SK-N-SH treated with all-trans-retinoic acid at 6 μM for 48 hours (cell line): ENCODE data around the gene DCTN2.
A peak's percentile ranks its signal among the peaks of the same experiment; 100 is the strongest.

Experiments used
- ARNTL ChIP-seq: fragments of 450-650 bp; formaldehyde crosslinking; IDR thresholded peaks from 2 replicates; pipeline ENCODE4 v1.5.0; 2020; ENCODE audit warnings: low read depth, mild to moderate bottlenecking, moderate library complexity, borderline replicate concordance
- BACH2 ChIP-seq: fragments of 250-450 bp; sonication (Bioruptor Pico); IDR thresholded peaks from 2 replicates; pipeline ENCODE4 v1.9.0; 2021; ENCODE audit warnings: mild to moderate bottlenecking, borderline replicate concordance
- CSDC2 ChIP-seq: fragments of 250-450 bp; sonication (Bioruptor Pico); IDR thresholded peaks from 2 replicates; pipeline ENCODE4 v1.5.0; 2020; ENCODE audit warnings: mild to moderate bottlenecking, moderate library complexity
- GLIS3 ChIP-seq: fragments of 250-450 bp; sonication (Bioruptor Pico); IDR thresholded peaks from 2 replicates; pipeline ENCODE4 v1.5.0; 2020; ENCODE audit warnings: mild to moderate bottlenecking, moderate library complexity
- PPARA ChIP-seq: fragments of 250-450 bp; sonication (Bioruptor Pico); IDR thresholded peaks from 2 replicates; pipeline ENCODE4 v1.5.0; 2020; ENCODE audit warnings: mild to moderate bottlenecking, borderline replicate concordance
- SNAI2 ChIP-seq: fragments of 250-450 bp; sonication (Bioruptor Pico); IDR thresholded peaks from 2 replicates; pipeline ENCODE4 v1.5.0; 2020; ENCODE audit warnings: mild to moderate bottlenecking, moderate library complexity
- TCF4 ChIP-seq: fragments of 250-450 bp; sonication (Bioruptor Pico); IDR thresholded peaks from 2 replicates; pipeline ENCODE4 v1.8.0; 2021; ENCODE audit warnings: mild to moderate bottlenecking, moderate library complexity, borderline replicate concordance
- ZFP3 ChIP-seq: fragments of 250-450 bp; sonication (Bioruptor Pico); IDR thresholded peaks from 2 replicates; pipeline ENCODE4 v1.5.0; 2020; ENCODE audit warnings: mild to moderate bottlenecking, moderate library complexity
- ZFP30 ChIP-seq: fragments of 450-650 bp; formaldehyde crosslinking; IDR thresholded peaks from 2 replicates; pipeline ENCODE4 v1.5.0; 2022; ENCODE audit warnings: mild to moderate bottlenecking, moderate library complexity
- TF ChIP-seq, protein P1 (sequence below): fragments of 250-450 bp; sonication (Bioruptor Pico); IDR thresholded peaks from 2 replicates; pipeline ENCODE4 v1.8.0; 2020; ENCODE audit warnings: mild to moderate bottlenecking, moderate library complexity, borderline replicate concordance
- TF ChIP-seq, protein P2 (sequence below): fragments of 250-450 bp; sonication (Bioruptor Pico); IDR thresholded peaks from 2 replicates; pipeline ENCODE4 v1.5.1; 2021; ENCODE audit warnings: mild to moderate bottlenecking, moderate library complexity
- TF ChIP-seq, protein P3 (sequence below): fragments of 250-450 bp; sonication (Bioruptor Pico); IDR thresholded peaks from 2 replicates; pipeline ENCODE4 v1.8.0; 2021; ENCODE audit warnings: low read depth, mild to moderate bottlenecking, moderate library complexity, borderline replicate concordance
- TF ChIP-seq, protein P4 (sequence below): fragments of 250-450 bp; sonication (Bioruptor Pico); IDR thresholded peaks from 2 replicates; pipeline ENCODE4 v1.5.1; 2020; ENCODE audit warnings: low read depth, mild to moderate bottlenecking, moderate library complexity
- TF ChIP-seq, protein P5 (sequence below): fragments of 250-450 bp; sonication (Bioruptor Pico); IDR thresholded peaks from 2 replicates; pipeline ENCODE4 v1.5.0; 2020; ENCODE audit warnings: mild to moderate bottlenecking, moderate library complexity

DNA sequence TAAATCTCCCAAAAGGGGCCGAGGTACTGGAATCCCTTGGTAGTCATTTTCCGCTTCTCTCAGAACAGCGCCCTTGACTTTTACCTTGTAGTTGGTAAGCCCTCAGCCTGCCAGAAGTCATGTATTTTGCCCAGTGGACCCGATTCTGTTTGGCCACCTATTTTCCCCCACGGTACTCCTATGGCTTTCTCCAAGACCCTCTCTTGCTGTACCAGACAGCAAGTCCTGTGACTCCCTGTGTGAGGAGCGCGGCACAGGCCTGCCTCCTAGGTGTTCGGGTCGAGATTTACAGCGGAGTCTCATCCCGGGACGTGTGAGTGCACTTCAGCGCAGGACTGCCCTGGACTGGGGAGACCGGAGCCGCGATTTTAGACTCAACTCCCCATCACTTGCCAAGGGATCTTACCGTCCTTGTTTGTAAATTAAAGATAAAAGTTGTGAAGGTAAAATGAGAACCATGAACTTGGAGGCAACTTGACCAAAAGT lies 25.4 kb downstream of the DCTN2 start:
- TF ChIP-seq ZFP30 (CRISPR knock-in tag), result no peak
- TF ChIP-seq TCF4 (CRISPR knock-in tag), result no peak
- TF ChIP-seq, protein P1, sequence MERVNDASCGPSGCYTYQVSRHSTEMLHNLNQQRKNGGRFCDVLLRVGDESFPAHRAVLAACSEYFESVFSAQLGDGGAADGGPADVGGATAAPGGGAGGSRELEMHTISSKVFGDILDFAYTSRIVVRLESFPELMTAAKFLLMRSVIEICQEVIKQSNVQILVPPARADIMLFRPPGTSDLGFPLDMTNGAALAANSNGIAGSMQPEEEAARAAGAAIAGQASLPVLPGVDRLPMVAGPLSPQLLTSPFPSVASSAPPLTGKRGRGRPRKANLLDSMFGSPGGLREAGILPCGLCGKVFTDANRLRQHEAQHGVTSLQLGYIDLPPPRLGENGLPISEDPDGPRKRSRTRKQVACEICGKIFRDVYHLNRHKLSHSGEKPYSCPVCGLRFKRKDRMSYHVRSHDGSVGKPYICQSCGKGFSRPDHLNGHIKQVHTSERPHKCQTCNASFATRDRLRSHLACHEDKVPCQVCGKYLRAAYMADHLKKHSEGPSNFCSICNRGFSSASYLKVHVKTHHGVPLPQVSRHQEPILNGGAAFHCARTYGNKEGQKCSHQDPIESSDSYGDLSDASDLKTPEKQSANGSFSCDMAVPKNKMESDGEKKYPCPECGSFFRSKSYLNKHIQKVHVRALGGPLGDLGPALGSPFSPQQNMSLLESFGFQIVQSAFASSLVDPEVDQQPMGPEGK (CRISPR knock-in tag), result no peak
- TF ChIP-seq, protein P2, sequence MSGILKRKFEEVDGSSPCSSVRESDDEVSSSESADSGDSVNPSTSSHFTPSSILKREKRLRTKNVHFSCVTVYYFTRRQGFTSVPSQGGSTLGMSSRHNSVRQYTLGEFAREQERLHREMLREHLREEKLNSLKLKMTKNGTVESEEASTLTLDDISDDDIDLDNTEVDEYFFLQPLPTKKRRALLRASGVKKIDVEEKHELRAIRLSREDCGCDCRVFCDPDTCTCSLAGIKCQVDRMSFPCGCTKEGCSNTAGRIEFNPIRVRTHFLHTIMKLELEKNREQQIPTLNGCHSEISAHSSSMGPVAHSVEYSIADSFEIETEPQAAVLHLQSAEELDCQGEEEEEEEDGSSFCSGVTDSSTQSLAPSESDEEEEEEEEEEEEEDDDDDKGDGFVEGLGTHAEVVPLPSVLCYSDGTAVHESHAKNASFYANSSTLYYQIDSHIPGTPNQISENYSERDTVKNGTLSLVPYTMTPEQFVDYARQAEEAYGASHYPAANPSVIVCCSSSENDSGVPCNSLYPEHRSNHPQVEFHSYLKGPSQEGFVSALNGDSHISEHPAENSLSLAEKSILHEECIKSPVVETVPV (CRISPR knock-in tag), result no peak
- TF ChIP-seq SNAI2, result peak; percentile 54; the same call in 1 of the 2 replicates
- TF ChIP-seq, protein P3, sequence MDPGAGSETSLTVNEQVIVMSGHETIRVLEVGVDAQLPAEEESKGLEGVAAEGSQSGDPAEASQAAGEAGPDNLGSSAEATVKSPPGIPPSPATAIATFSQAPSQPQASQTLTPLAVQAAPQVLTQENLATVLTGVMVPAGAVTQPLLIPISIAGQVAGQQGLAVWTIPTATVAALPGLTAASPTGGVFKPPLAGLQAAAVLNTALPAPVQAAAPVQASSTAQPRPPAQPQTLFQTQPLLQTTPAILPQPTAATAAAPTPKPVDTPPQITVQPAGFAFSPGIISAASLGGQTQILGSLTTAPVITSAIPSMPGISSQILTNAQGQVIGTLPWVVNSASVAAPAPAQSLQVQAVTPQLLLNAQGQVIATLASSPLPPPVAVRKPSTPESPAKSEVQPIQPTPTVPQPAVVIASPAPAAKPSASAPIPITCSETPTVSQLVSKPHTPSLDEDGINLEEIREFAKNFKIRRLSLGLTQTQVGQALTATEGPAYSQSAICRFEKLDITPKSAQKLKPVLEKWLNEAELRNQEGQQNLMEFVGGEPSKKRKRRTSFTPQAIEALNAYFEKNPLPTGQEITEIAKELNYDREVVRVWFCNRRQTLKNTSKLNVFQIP, result no peak
- no peak for TF ChIP-seq ARNTL (CRISPR knock-in tag)
- no peak for TF ChIP-seq ZFP3 (CRISPR knock-in tag)
- TF ChIP-seq, protein P4, sequence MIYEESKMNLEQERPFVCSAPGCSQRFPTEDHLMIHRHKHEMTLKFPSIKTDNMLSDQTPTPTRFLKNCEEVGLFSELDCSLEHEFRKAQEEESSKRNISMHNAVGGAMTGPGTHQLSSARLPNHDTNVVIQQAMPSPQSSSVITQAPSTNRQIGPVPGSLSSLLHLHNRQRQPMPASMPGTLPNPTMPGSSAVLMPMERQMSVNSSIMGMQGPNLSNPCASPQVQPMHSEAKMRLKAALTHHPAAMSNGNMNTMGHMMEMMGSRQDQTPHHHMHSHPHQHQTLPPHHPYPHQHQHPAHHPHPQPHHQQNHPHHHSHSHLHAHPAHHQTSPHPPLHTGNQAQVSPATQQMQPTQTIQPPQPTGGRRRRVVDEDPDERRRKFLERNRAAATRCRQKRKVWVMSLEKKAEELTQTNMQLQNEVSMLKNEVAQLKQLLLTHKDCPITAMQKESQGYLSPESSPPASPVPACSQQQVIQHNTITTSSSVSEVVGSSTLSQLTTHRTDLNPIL (CRISPR knock-in tag), result no peak
- TF ChIP-seq BACH2, result no peak
- no peak for TF ChIP-seq CSDC2 (CRISPR knock-in tag)
- no peak for TF ChIP-seq PPARA
- no peak for TF ChIP-seq GLIS3 (CRISPR knock-in tag)
- TF ChIP-seq, protein P5, sequence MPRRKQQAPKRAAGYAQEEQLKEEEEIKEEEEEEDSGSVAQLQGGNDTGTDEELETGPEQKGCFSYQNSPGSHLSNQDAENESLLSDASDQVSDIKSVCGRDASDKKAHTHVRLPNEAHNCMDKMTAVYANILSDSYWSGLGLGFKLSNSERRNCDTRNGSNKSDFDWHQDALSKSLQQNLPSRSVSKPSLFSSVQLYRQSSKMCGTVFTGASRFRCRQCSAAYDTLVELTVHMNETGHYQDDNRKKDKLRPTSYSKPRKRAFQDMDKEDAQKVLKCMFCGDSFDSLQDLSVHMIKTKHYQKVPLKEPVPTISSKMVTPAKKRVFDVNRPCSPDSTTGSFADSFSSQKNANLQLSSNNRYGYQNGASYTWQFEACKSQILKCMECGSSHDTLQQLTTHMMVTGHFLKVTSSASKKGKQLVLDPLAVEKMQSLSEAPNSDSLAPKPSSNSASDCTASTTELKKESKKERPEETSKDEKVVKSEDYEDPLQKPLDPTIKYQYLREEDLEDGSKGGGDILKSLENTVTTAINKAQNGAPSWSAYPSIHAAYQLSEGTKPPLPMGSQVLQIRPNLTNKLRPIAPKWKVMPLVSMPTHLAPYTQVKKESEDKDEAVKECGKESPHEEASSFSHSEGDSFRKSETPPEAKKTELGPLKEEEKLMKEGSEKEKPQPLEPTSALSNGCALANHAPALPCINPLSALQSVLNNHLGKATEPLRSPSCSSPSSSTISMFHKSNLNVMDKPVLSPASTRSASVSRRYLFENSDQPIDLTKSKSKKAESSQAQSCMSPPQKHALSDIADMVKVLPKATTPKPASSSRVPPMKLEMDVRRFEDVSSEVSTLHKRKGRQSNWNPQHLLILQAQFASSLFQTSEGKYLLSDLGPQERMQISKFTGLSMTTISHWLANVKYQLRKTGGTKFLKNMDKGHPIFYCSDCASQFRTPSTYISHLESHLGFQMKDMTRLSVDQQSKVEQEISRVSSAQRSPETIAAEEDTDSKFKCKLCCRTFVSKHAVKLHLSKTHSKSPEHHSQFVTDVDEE (CRISPR knock-in tag), result no peak
